Karpas-422 (cell line): ENCODE data around the gene ENAH. TPM values are rescaled to one million over a fixed set of nuclear protein-coding genes. Genes with fewer than 3 reads are reported as not detected.

Experiments used
- DNase-seq: peaks from one replicate; pipeline ENCODE4 v3.0.0-alpha.2; 2015
- H2AFZ ChIP-seq: fragments of 200-600 bp; sonication (generic); 2 replicates; pipeline ENCODE4 v1.6.1; 2014; ENCODE audit warnings: antibody characterized with exemption, low read length, mixed read lengths
- H3K27ac ChIP-seq: fragments of 200-600 bp; sonication (generic); 2 replicates; pipeline ENCODE4 v1.5.1; 2014; ENCODE audit warnings: mild to moderate bottlenecking, low read length, moderate library complexity
- H3K27me3 ChIP-seq: fragments of 200-600 bp; sonication (generic); 2 replicates; pipeline ENCODE4 v1.6.1; 2014; ENCODE audit warnings: low read length, mixed read lengths
- H3K36me3 ChIP-seq: fragments of 200-600 bp; sonication (generic); 2 replicates; pipeline ENCODE4 v1.6.1; 2014; ENCODE audit warnings: low read length, mixed read lengths; ENCODE audit not compliant: insufficient read depth
- H3K4me1 ChIP-seq: fragments of 200-600 bp; sonication (generic); 2 replicates; pipeline ENCODE4 v1.6.1; 2014; ENCODE audit warnings: mild to moderate bottlenecking, low read length, mixed read lengths
- H3K4me2 ChIP-seq: fragments of 200-600 bp; sonication (generic); 2 replicates; pipeline ENCODE4 v1.6.1; 2014; ENCODE audit warnings: low read length, low read depth, mild to moderate bottlenecking; ENCODE audit not compliant: poor library complexity, severe bottlenecking
- H3K4me3 ChIP-seq: fragments of 200-600 bp; sonication (generic); 2 replicates; pipeline ENCODE4 v1.5.1; 2014; ENCODE audit warnings: mild to moderate bottlenecking, antibody characterized with exemption, low read length, mixed read lengths
- H3K79me2 ChIP-seq: fragments of 200-600 bp; sonication (generic); 2 replicates; pipeline ENCODE4 v1.6.1; 2014; ENCODE audit warnings: mild to moderate bottlenecking, low read length, mixed read lengths
- H3K9ac ChIP-seq: fragments of 200-600 bp; sonication (generic); 2 replicates; pipeline ENCODE4 v1.6.0; 2014; ENCODE audit warnings: low read length
- H3K9me2 ChIP-seq: fragments of 200-600 bp; sonication (generic), shearing (Covaris generic); replicated peaks from 2 replicates; pipeline ENCODE4 v1.6.0; 2014; ENCODE audit warnings: mild to moderate bottlenecking, low read length, moderate library complexity; ENCODE audit not compliant: insufficient read depth
- H3K9me3 ChIP-seq: fragments of 300-700, 200-600 bp; sonication (generic); 2 replicates; pipeline ENCODE4 v1.6.1; 2014; ENCODE audit warnings: low read length, mixed read lengths
- H4K20me1 ChIP-seq: fragments of 200-600 bp; sonication (generic); 2 replicates; pipeline ENCODE4 v1.6.1; 2014; ENCODE audit warnings: mild to moderate bottlenecking, antibody characterized with exemption, low read length, low read depth; ENCODE audit not compliant: insufficient read depth
- total RNA-seq: library from RNA; depleted of rRNA; stranded (reverse); fragments of >200 nt; shearing (Covaris generic); gene quantifications from 2 replicates; pipeline ENCODE4 v1.2.3, GENCODE V29; 2014; ENCODE audit warnings: low replicate concordance

The ENAH gene
- total RNA-seq, 1 experiment from 2014 or later: not detected

- DNase-seq: no peak
- H3K79me2 ChIP-seq: no peaks in the 10 kb centered on the region
- no peaks in the 10 kb centered on the region for H4K20me1 ChIP-seq
- no peak overlapping the region for H3K4me3 ChIP-seq
- no peaks in the 10 kb centered on the region for H3K9me2 ChIP-seq
- no peaks in the 10 kb centered on the region for H3K4me1 ChIP-seq
- H3K9ac ChIP-seq: no peak overlapping the region
- H3K36me3 ChIP-seq: no peaks in the 10 kb centered on the region
- no peaks in the 10 kb centered on the region for H3K9me3 ChIP-seq
- no peak overlapping the region for H3K27ac ChIP-seq
- no peak overlapping the region for H3K4me2 ChIP-seq
- no peaks in the 10 kb centered on the region for H3K27me3 ChIP-seq
- no peak overlapping the region for H2AFZ ChIP-seq
Measured at GRCh38 chr1:225565847-225566246, 87.1 kb downstream of the ENAH start.

- Histone ChIP-seq H4K20me1 (no peaks in the 10 kb centered on the region), H3K27ac (no peak overlapping the region), H3K4me2 (no peak overlapping the region), H3K27me3 (no peaks in the 10 kb centered on the region), H3K9ac (no peak overlapping the region), H3K9me2 (no peaks in the 10 kb centered on the region), H3K36me3 (no peaks in the 10 kb centered on the region), H3K79me2 (no peaks in the 10 kb centered on the region), H3K4me3 (no peak overlapping the region), H3K4me1 (no peaks in the 10 kb centered on the region), H3K9me3 (no peaks in the 10 kb centered on the region), H2AFZ (no peak overlapping the region)
- DNase-seq: no peak
Measured at GRCh38 chr1:225561675-225562074, 91.2 kb downstream of the ENAH start.

GRCh38 chr1:225559902-225560301 is 93.0 kb downstream of the ENAH start:
- Histone ChIP-seq H3K9me2 (no peaks in the 10 kb centered on the region), H3K9ac (no peak overlapping the region), H3K4me1 (no peaks in the 10 kb centered on the region), H3K79me2 (no peaks in the 10 kb centered on the region), H4K20me1 (no peaks in the 10 kb centered on the region), H2AFZ (no peak overlapping the region), H3K9me3 (no peaks in the 10 kb centered on the region), H3K4me2 (no peak overlapping the region), H3K4me3 (no peak overlapping the region), H3K27ac (no peak overlapping the region), H3K36me3 (no peaks in the 10 kb centered on the region), H3K27me3 (no peaks in the 10 kb centered on the region)
- no peak for DNase-seq

- Histone ChIP-seq H3K79me2 (no peaks in the 10 kb centered on the region), H3K9ac (no peak overlapping the region), H3K36me3 (no peaks in the 10 kb centered on the region), H3K4me3 (no peak overlapping the region), H2AFZ (no peak overlapping the region), H3K4me1 (no peaks in the 10 kb centered on the region), H3K9me2 (no peaks in the 10 kb centered on the region), H3K9me3 (no peaks in the 10 kb centered on the region), H3K4me2 (no peak overlapping the region), H3K27ac (no peak overlapping the region), H4K20me1 (no peaks in the 10 kb centered on the region), H3K27me3 (no peaks in the 10 kb centered on the region)
- no peak for DNase-seq
Measured at GRCh38 chr1:225559326-225559725, 93.6 kb downstream of the ENAH start.

GRCh38 chr1:225556694-225557093 is 96.2 kb downstream of the ENAH start:
- no peaks in the 10 kb centered on the region for H3K9me3 ChIP-seq
- no peak overlapping the region for H3K9ac ChIP-seq
- H3K27me3 ChIP-seq: no peaks in the 10 kb centered on the region
- no peaks in the 10 kb centered on the region for H3K36me3 ChIP-seq
- no peak overlapping the region for H3K4me2 ChIP-seq
- no peak overlapping the region for H3K27ac ChIP-seq
- no peak overlapping the region for H3K4me3 ChIP-seq
- no peaks in the 10 kb centered on the region for H3K4me1 ChIP-seq
- H3K79me2 ChIP-seq: no peaks in the 10 kb centered on the region
- H3K9me2 ChIP-seq: no peaks in the 10 kb centered on the region
- no peak for DNase-seq
- no peak overlapping the region for H2AFZ ChIP-seq
- H4K20me1 ChIP-seq: no peaks in the 10 kb centered on the region

- Histone ChIP-seq H3K9me2 (no peaks in the 10 kb centered on the region), H3K9me3 (no peaks in the 10 kb centered on the region)
Measured at GRCh38 chr1:225555821-225556220, 97.1 kb downstream of the ENAH start.

GRCh38 chr1:225554216-225554812 is 98.6 kb downstream of the ENAH start:
- H3K9me3 ChIP-seq: no peaks in the 10 kb centered on the region
- no peaks in the 10 kb centered on the region for H3K9me2 ChIP-seq
- no peak overlapping the region for H3K4me3 ChIP-seq
- no peak overlapping the region for H3K9ac ChIP-seq
- DNase-seq: peak; percentile 62
- H3K79me2 ChIP-seq: no peaks in the 10 kb centered on the region
- no peaks in the 10 kb centered on the region for H4K20me1 ChIP-seq
- H3K36me3 ChIP-seq: no peaks in the 10 kb centered on the region
- H3K27ac ChIP-seq: no peak overlapping the region
- no peaks in the 10 kb centered on the region for H3K27me3 ChIP-seq
- no peaks in the 10 kb centered on the region for H3K4me1 ChIP-seq
- H2AFZ ChIP-seq: no peak overlapping the region
- no peak overlapping the region for H3K4me2 ChIP-seq

More at GRCh38 chr1:225555821-225556220, 97.1 kb downstream of the ENAH start:
- Histone ChIP-seq H3K9ac (no peak overlapping the region), H3K27ac (no peak overlapping the region), H4K20me1 (no peaks in the 10 kb centered on the region), H2AFZ (no peak overlapping the region), H3K27me3 (no peaks in the 10 kb centered on the region), H3K36me3 (no peaks in the 10 kb centered on the region), H3K4me1 (no peaks in the 10 kb centered on the region), H3K4me3 (no peak overlapping the region), H3K79me2 (no peaks in the 10 kb centered on the region), H3K4me2 (no peak overlapping the region)
- DNase-seq: no peak

GRCh38 chr1:225549821-225550220 is 103.1 kb downstream of the ENAH start:
- Histone ChIP-seq H3K9me3 (no peaks in the 10 kb centered on the region), H4K20me1 (no peaks in the 10 kb centered on the region), H3K9ac (no peak overlapping the region), H3K4me2 (no peak overlapping the region), H3K4me1 (no peaks in the 10 kb centered on the region), H3K79me2 (no peaks in the 10 kb centered on the region), H2AFZ (no peak overlapping the region), H3K36me3 (no peaks in the 10 kb centered on the region), H3K9me2 (no peaks in the 10 kb centered on the region), H3K27ac (no peak overlapping the region), H3K4me3 (no peak overlapping the region), H3K27me3 (no peaks in the 10 kb centered on the region)
- no peak for DNase-seq
